Keratinocyte (primary cell): ENCODE measurements around the gene MYF6. TPM values are rescaled to one million over a fixed set of nuclear protein-coding genes. Genes with fewer than 3 reads are reported as not detected.
"Not testable (repeated sequence)": the region's sequence is repeated elsewhere in the genome, so short reads cannot be mapped to it uniquely, and the experiment has no call there.

ENCODE experiments used
- DNase-seq: peaks from one replicate; pipeline ENCODE4 v3.0.0-alpha.2; 2011; ENCODE audit warnings: low read depth, missing footprints, low spot score
- FAIRE-seq: peaks from 2 replicates; lab custom pipeline; 2011; peaks lifted over from hg19 to GRCh38; lab: Jason Lieb, UNC
- H2AFZ ChIP-seq: 2 replicates; pipeline ENCODE4 v1.6.0; 2012; ENCODE audit warnings: low read length, control low read depth, inconsistent platforms; ENCODE audit not compliant: control insufficient read depth
- H3K27ac ChIP-seq: 2 replicates; pipeline ENCODE4 v1.5.1; 2011; ENCODE audit warnings: low read length; ENCODE audit not compliant: control insufficient read depth, insufficient read depth
- H3K27me3 ChIP-seq: 3 replicates; pipeline ENCODE4 v1.6.0; 2011; ENCODE audit warnings: low read length; ENCODE audit not compliant: control insufficient read depth, insufficient read depth; ENCODE audit errors: extremely low read depth
- H3K36me3 ChIP-seq, 2 experiments: 2 replicates in 1 of 2; 3 replicates in 1 of 2; pipeline ENCODE4 v1.5.1; 2011; ENCODE audit warnings: low read length in 2 of 2, mild to moderate bottlenecking in 1 of 2; ENCODE audit not compliant: control insufficient read depth in 2 of 2, insufficient read depth in 2 of 2; ENCODE audit errors: extremely low read depth in 1 of 2
- H3K4me1 ChIP-seq: 3 replicates; pipeline ENCODE4 v1.5.1; 2011; ENCODE audit warnings: low read length; ENCODE audit not compliant: control insufficient read depth, insufficient read depth; ENCODE audit errors: extremely low read depth
- H3K4me2 ChIP-seq: 3 replicates; pipeline ENCODE4 v1.6.0; 2011; ENCODE audit warnings: low read depth, low read length; ENCODE audit not compliant: control insufficient read depth, insufficient read depth; ENCODE audit errors: extremely low read depth
- H3K4me3 ChIP-seq, 3 experiments: fragments of 200-600 bp in 1 of 3; sonication (generic) in 1 of 3; 2 replicates in 2 of 3; 3 replicates in 1 of 3; pipeline ENCODE4 v1.5.1; 2011 to 2016; ENCODE audit warnings: low read length in 3 of 3, mild to moderate bottlenecking in 3 of 3, control low read depth in 2 of 3, inconsistent platforms in 1 of 3, low read depth in 1 of 3, mixed read lengths in 1 of 3, mixed run types in 1 of 3, moderate library complexity in 1 of 3; ENCODE audit not compliant: control insufficient read depth in 2 of 3, insufficient read depth in 2 of 3; ENCODE audit errors: extremely low read depth in 1 of 3
- H3K79me2 ChIP-seq: 2 replicates; pipeline ENCODE4 v1.6.0; 2012; ENCODE audit warnings: low read length; ENCODE audit not compliant: control insufficient read depth, insufficient read depth
- H3K9ac ChIP-seq: 3 replicates; pipeline ENCODE4 v1.6.0; 2011; ENCODE audit warnings: low read length; ENCODE audit not compliant: control insufficient read depth, insufficient read depth; ENCODE audit errors: extremely low read depth
- H3K9me1 ChIP-seq: 3 replicates; pipeline ENCODE4 v1.6.0; 2011; ENCODE audit warnings: low read length; ENCODE audit not compliant: control insufficient read depth, insufficient read depth; ENCODE audit errors: extremely low read depth
- H3K9me3 ChIP-seq: 2 replicates; pipeline ENCODE4 v1.5.1; 2012; ENCODE audit warnings: low read depth, low read length; ENCODE audit not compliant: control insufficient read depth
- H4K20me1 ChIP-seq: 3 replicates; pipeline ENCODE4 v1.6.0; 2011; ENCODE audit warnings: low read length; ENCODE audit not compliant: control insufficient read depth, insufficient read depth; ENCODE audit errors: extremely low read depth
- CTCF ChIP-seq, 3 experiments: IDR thresholded peaks in 1 of 3; conservative IDR thresholded peaks in 1 of 3; optimal IDR thresholded peaks in 1 of 3; 2 replicates in 2 of 3; 3 replicates in 1 of 3; pipeline versions ENCODE3 to v1.5.1; 2011; ENCODE audit warnings: low read length in 3 of 3, mild to moderate bottlenecking in 3 of 3, moderate library complexity in 2 of 3, control low read depth in 1 of 3, inconsistent platforms in 1 of 3; ENCODE audit not compliant: insufficient read depth in 2 of 3; ENCODE audit errors: extremely low read depth in 1 of 3
- EZH2 ChIP-seq: IDR thresholded peaks from one replicate; pipeline ENCODE4 v1.6.1; 2012; ENCODE audit warnings: inconsistent platforms, mild to moderate bottlenecking, low read length, moderate library complexity
- dilution Hi-C: fragments of 300-500 bp; cut with MboI; formaldehyde crosslinking; loops from one replicate; pipeline ENCODE4 v1.7.0; 2020; ENCODE audit warnings: low sequenced_read_pairs; ENCODE audit not compliant: extremely low pct_ligation_motif_present
- polyA plus RNA-seq, 5 experiments: library from polyadenylated mRNA; depleted of rRNA in 3 of 5; stranded (reverse) in 3 of 5; stranded (forward) in 1 of 5; unstranded in 1 of 5; fragments of >200 nt; gene quantifications; 1 replicate in 1 of 5; 2 replicates in 3 of 5; 3 replicates in 1 of 5; pipeline versions ENCODE4 v1.2.1 to v1.2.3, GENCODE V29; 2011 to 2012; ENCODE audit warnings: missing spikeins in 2 of 5, low read depth in 1 of 5, low replicate concordance in 1 of 5

MYF6 gene
- polyA plus RNA-seq, 1 donor (not counting 4 experiments of a cell fraction or from before 2014, with no cell fraction given): not detected

GRCh38 chr12:80662586-80662985 lies 44.8 kb upstream of the MYF6 start:
- Histone ChIP-seq H3K9me1 (no peaks in the 10 kb centered on the region), H3K4me1 (no peaks in the 10 kb centered on the region), H3K9ac (no peak overlapping the region), H3K4me2 (no peak overlapping the region), H3K4me3 (no peak overlapping the region), H4K20me1 (no peaks in the 10 kb centered on the region), H2AFZ (no peak overlapping the region), H3K9me3 (no peaks in the 10 kb centered on the region), H3K27me3 (no peaks in the 10 kb centered on the region), H3K36me3 (no peaks in the 10 kb centered on the region), H3K79me2 (no peaks in the 10 kb centered on the region), H3K27ac (no peak overlapping the region)
- dilution Hi-C loops: no loop called here
- FAIRE-seq (no peak), DNase-seq (no peak)
- no peak for TF ChIP-seq CTCF (optimal IDR thresholded peaks at IDR 0.05 in 1 of 3, IDR thresholded peaks at IDR 0.05 in 1 of 3, conservative IDR thresholded peaks at IDR 0.05 in 1 of 3; ENCODE audit: extremely low read depth in 1 of 3, insufficient read depth in 2 of 3, low read length in 3 of 3)
- TF ChIP-seq EZH2: no peak

- FAIRE-seq (no peak), DNase-seq (no peak)
- H4K20me1 ChIP-seq: no peaks in the 10 kb centered on the region
- H3K27ac ChIP-seq: no peak overlapping the region
- TF ChIP-seq EZH2 (no peak), CTCF (optimal IDR thresholded peaks at IDR 0.05 in 1 of 3, IDR thresholded peaks at IDR 0.05 in 1 of 3, conservative IDR thresholded peaks at IDR 0.05 in 1 of 3; ENCODE audit: extremely low read depth in 1 of 3, insufficient read depth in 2 of 3, low read length in 3 of 3) (no peak)
- no peaks in the 10 kb centered on the region for H3K9me3 ChIP-seq
- H3K27me3 ChIP-seq: no peaks in the 10 kb centered on the region
- H3K4me2 ChIP-seq: no peak overlapping the region
- H3K9ac ChIP-seq: no peak overlapping the region
- dilution Hi-C loops: no loop called here
- H2AFZ ChIP-seq: no peak overlapping the region
- no peaks in the 10 kb centered on the region for H3K79me2 ChIP-seq
- H3K4me3 ChIP-seq: no peak overlapping the region
- no peaks in the 10 kb centered on the region for H3K36me3 ChIP-seq
- H3K4me1 ChIP-seq: no peaks in the 10 kb centered on the region
- no peaks in the 10 kb centered on the region for H3K9me1 ChIP-seq
These were observed 37.2 kb upstream of the MYF6 start for GRCh38 chr12:80670214-80670613.

- H3K4me1 ChIP-seq, H3K4me2 ChIP-seq, FAIRE-seq, H3K36me3 ChIP-seq, H3K4me3 ChIP-seq, H3K9me1 ChIP-seq, H4K20me1 ChIP-seq, H3K27ac ChIP-seq, dilution Hi-C loops, H3K9ac ChIP-seq, H3K9me3 ChIP-seq, H3K79me2 ChIP-seq, DNase-seq, H2AFZ ChIP-seq, H3K27me3 ChIP-seq: not testable (repeated sequence)
These were observed 31.3 kb upstream of the MYF6 start for GRCh38 chr12:80676042-80676636.
